MM.1S (cell line): ENCODE measurements around the gene LATS2.

Experiments used
- EZH2 ChIP-seq: fragments of 300-600 bp; sonication (generic); optimal IDR thresholded peaks from 2 replicates; pipeline ENCODE3; 2017; ENCODE audit warnings: low read depth, mild to moderate bottlenecking, antibody characterized with exemption, low read length, mixed read lengths
- EZH2phosphoT487 ChIP-seq: fragments of 300-600 bp; sonication (generic); IDR thresholded peaks from 2 replicates; pipeline ENCODE4 v1.6.1; 2018; ENCODE audit warnings: antibody characterized with exemption, low read length
- TF ChIP-seq, protein P1 (sequence below): fragments of 300-600 bp; sonication (generic); IDR thresholded peaks from 2 replicates; pipeline ENCODE4 v1.5.1; 2016; ENCODE audit warnings: antibody characterized with exemption, low read length, mixed read lengths

DNA sequence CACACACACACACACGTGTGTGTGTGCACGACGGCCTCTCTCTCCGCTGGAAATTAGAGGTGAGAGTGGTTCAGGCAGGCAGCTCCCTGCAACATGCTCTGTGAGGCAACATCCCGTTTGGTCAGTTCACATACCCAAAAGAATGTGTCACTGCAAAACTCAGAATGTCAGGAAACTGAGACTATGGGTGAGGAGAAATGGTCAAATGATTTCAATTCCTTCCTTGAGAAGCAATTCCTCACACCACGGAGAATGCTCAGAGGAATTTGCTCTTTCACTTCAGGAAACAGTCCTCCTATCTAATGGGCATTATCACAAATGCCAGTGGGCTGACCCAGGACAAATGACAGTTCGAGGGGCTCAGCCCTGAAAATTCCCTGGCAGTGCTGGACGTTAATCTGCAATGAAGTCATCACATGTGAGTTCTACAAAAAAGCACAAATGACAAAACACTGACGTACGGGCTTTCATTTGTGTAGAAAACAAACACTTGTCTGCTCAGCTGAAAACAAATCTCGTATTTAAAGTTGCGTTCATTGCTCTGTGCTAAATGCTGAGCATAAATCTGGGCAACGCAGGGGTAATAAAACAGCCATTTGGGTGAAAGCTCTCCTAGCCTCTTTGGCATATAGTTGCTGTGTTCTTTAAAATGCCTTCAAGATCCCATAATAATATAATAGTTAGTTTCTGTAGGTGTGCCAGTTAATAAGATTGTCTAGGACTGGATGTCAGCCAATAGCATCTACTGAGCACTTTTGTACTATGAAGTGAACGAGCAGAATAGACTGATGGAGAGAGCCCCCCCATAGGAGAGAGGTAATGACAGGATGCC, 18.6 kb upstream of the LATS2 start:
- TF ChIP-seq, protein P1, sequence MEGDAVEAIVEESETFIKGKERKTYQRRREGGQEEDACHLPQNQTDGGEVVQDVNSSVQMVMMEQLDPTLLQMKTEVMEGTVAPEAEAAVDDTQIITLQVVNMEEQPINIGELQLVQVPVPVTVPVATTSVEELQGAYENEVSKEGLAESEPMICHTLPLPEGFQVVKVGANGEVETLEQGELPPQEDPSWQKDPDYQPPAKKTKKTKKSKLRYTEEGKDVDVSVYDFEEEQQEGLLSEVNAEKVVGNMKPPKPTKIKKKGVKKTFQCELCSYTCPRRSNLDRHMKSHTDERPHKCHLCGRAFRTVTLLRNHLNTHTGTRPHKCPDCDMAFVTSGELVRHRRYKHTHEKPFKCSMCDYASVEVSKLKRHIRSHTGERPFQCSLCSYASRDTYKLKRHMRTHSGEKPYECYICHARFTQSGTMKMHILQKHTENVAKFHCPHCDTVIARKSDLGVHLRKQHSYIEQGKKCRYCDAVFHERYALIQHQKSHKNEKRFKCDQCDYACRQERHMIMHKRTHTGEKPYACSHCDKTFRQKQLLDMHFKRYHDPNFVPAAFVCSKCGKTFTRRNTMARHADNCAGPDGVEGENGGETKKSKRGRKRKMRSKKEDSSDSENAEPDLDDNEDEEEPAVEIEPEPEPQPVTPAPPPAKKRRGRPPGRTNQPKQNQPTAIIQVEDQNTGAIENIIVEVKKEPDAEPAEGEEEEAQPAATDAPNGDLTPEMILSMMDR, result no peak
- TF ChIP-seq EZH2 (no peak), EZH2phosphoT487 (no peak)
